CD14-positive monocyte (primary cell): ENCODE measurements around the gene RPL12. TPM values are rescaled to one million over a fixed set of nuclear protein-coding genes. Genes with fewer than 3 reads are reported as not detected.

Source experiments
- DNase-seq, 3 donors: peaks; one replicate each; pipeline ENCODE4 v3.0.0-alpha.2; 2011 to 2022
- H2AFZ ChIP-seq: 2 replicates; pipeline ENCODE4 v1.6.0; 2012; ENCODE audit warnings: mild to moderate bottlenecking, low read depth, low read length, inconsistent platforms; ENCODE audit not compliant: insufficient read depth, poor library complexity, severe bottlenecking
- H3K27ac ChIP-seq, 2 donors: 1 replicate in 1 of 2; 2 replicates in 1 of 2; pipeline ENCODE4 v1.5.1; 2012 to 2013; ENCODE audit warnings: low read length in 2 of 2, control low read depth in 1 of 2, inconsistent platforms in 1 of 2, low read depth in 1 of 2, mild to moderate bottlenecking in 1 of 2
- H3K27me3 ChIP-seq, 2 donors: one replicate each; pipeline versions ENCODE4 v1.6.0 to v1.6.1; 2011 to 2013; ENCODE audit warnings: low read length in 2 of 2; ENCODE audit not compliant: control insufficient read depth in 2 of 2, insufficient read depth in 2 of 2
- H3K36me3 ChIP-seq, 2 donors: replicated peaks in 1 of 2; 1 replicate in 1 of 2; 2 replicates in 1 of 2; pipeline versions ENCODE4 v1.5.1 to v1.6.1; 2012 to 2013; ENCODE audit warnings: low read length in 2 of 2, control low read depth in 1 of 2, inconsistent platforms in 1 of 2, mild to moderate bottlenecking in 1 of 2; ENCODE audit not compliant: insufficient read depth in 2 of 2, control insufficient read depth in 1 of 2
- H3K4me1 ChIP-seq, 2 donors: 1 replicate in 1 of 2; 2 replicates in 1 of 2; pipeline versions ENCODE4 v1.5.1 to v1.6.1; 2012 to 2013; ENCODE audit warnings: low read length in 2 of 2, control low read depth in 1 of 2, inconsistent platforms in 1 of 2, mild to moderate bottlenecking in 1 of 2, moderate library complexity in 1 of 2; ENCODE audit not compliant: insufficient read depth in 2 of 2, control insufficient read depth in 1 of 2
- H3K4me2 ChIP-seq: replicated peaks from 2 replicates; pipeline ENCODE3; 2012; ENCODE audit warnings: low read length, moderate library complexity, mild to moderate bottlenecking; ENCODE audit not compliant: poor library complexity, severe bottlenecking; ENCODE audit errors: extremely low read depth
- H3K4me3 ChIP-seq, 3 experiments: fragments of 200-600 bp in 1 of 3; sonication (generic) in 1 of 3; replicated peaks in 1 of 3; 1 replicate in 2 of 3; 2 replicates in 1 of 3; pipeline ENCODE4 v1.5.1; 2011 to 2013; ENCODE audit warnings: low read length in 3 of 3, mild to moderate bottlenecking in 3 of 3, control low read depth in 2 of 3, low read depth in 2 of 3, inconsistent platforms in 1 of 3, moderate library complexity in 1 of 3
- H3K79me2 ChIP-seq: 2 replicates; pipeline ENCODE4 v1.6.0; 2012; ENCODE audit warnings: mild to moderate bottlenecking, control low read depth, inconsistent platforms, low read length, moderate library complexity; ENCODE audit not compliant: insufficient read depth
- H3K9ac ChIP-seq: 2 replicates; pipeline ENCODE4 v1.6.0; 2017; ENCODE audit warnings: low read length, mild to moderate bottlenecking; ENCODE audit not compliant: insufficient read depth, poor library complexity, severe bottlenecking
- H3K9me3 ChIP-seq, 2 donors: replicated peaks in 1 of 2; 1 replicate in 1 of 2; 2 replicates in 1 of 2; pipeline versions ENCODE4 v1.5.1 to v1.6.1; 2012 to 2013; ENCODE audit warnings: low read length in 2 of 2, control low read depth in 1 of 2; ENCODE audit not compliant: control insufficient read depth in 1 of 2, insufficient read depth in 1 of 2
- H4K20me1 ChIP-seq: 2 replicates; pipeline ENCODE4 v1.6.0; 2012; ENCODE audit warnings: mild to moderate bottlenecking, low read length, control low read depth, moderate library complexity; ENCODE audit not compliant: insufficient read depth
- H3K27ac Mint-ChIP-seq, 7 donors: one replicate each; pipeline ENCODE4 v1.8.0; 2020; ENCODE audit warnings: mild to moderate bottlenecking in 7 of 7, mixed read lengths in 7 of 7, moderate library complexity in 6 of 7, inconsistent platforms in 2 of 7
- H3K27me3 Mint-ChIP-seq, 3 donors: one replicate each; pipeline ENCODE4 v1.8.0; 2021 to 2022; ENCODE audit warnings: low read depth in 3 of 3, mild to moderate bottlenecking in 3 of 3, mixed read lengths in 3 of 3, moderate library complexity in 3 of 3, inconsistent platforms in 1 of 3
- H3K36me3 Mint-ChIP-seq, 2 donors: one replicate each; pipeline ENCODE4 v1.8.0; 2020; ENCODE audit warnings: mixed read lengths in 2 of 2, inconsistent platforms in 1 of 2, mild to moderate bottlenecking in 1 of 2
- H3K4me1 Mint-ChIP-seq: one replicate; pipeline ENCODE4 v1.8.0; 2020; ENCODE audit warnings: mild to moderate bottlenecking, mixed read lengths
- H3K4me3 Mint-ChIP-seq, 2 donors: one replicate each; pipeline ENCODE4 v1.8.0; 2020; ENCODE audit warnings: mild to moderate bottlenecking in 2 of 2, mixed read lengths in 2 of 2, moderate library complexity in 1 of 2
- H3K9me3 Mint-ChIP-seq, 7 donors: one replicate each; pipeline ENCODE4 v1.8.0; 2020 to 2022; ENCODE audit warnings: mixed read lengths in 7 of 7, mild to moderate bottlenecking in 6 of 7, moderate library complexity in 6 of 7, inconsistent platforms in 2 of 7
- WGBS: methylation state at CpG from one replicate; pipeline ENCODE4 v1.1.5; 2013; ENCODE audit warnings: missing lambda C conversion rate; ENCODE audit not compliant: insufficient coverage; 5-methylcytosine and 5-hydroxymethylcytosine counted together
- intact Hi-C, 2 donors: fragments of 100-400 bp; cut with micrococcal nuclease; formaldehyde crosslinking; loops; one replicate each; pipeline versions ENCODE4 v1.15.0 to v1.15.1; 2023
- polyA plus RNA-seq, 3 donors: library from polyadenylated mRNA; depleted of rRNA in 1 of 3; unstranded in 2 of 3; stranded (reverse) in 1 of 3; fragments of 300-500 nt in 2 of 3; fragments of >200 nt in 1 of 3; fragmentation: Illumina TruSeq in 2 of 3; gene quantifications; 1 replicate in 2 of 3; 2 replicates in 1 of 3; pipeline ENCODE4 v1.2.3, GENCODE V29; 2012 to 2021
- TF ChIP-seq, protein P1 (sequence below): fragments of 200-600 bp; IDR thresholded peaks from one replicate; pipeline ENCODE4 v1.8.0; 2022; ENCODE audit warnings: antibody characterized with exemption, mild to moderate bottlenecking

The RPL12 gene
- polyA plus RNA-seq, 3 donors = 417 to 1,509 (median 490) TPM

DNA sequence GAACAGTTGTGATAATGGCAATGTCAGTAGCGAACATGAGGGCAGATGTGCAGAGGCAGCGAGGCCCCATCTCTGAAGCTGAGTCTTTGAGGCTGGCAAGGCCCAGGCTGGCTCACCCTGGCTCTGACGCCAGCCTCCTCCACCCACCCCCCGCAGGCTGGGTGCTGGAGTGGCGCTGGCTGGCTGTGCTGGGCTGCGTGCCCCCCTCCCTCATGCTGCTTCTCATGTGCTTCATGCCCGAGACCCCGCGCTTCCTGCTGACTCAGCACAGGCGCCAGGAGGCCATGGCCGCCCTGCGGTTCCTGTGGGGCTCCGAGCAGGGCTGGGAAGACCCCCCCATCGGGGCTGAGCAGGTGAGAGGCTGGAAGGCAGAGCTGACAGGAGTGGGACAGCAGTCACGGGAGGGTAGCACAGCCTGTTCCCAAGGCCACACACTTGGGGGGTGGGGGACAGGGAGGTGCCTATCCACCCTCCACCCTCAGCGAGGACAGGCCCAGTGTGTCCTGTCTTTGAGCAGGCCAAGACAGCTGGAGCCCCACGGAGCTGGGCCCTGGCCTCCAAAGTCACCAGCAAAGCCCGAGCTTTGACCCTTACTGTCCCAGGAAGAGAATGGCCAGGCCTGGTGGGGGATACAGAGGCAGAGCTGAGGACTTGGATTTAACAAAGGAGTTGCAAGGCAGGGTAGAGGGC lies 48.7 kb downstream of the RPL12 start:
- Histone ChIP-seq H3K27ac (no peak overlapping the region), H3K9me3 (no peaks in the 10 kb centered on the region), H3K4me1 (peaks cover 11 to 12% of the 10 kb centered on the region in 2 donors), H3K9ac (no peak overlapping the region), H3K79me2 (no peaks in the 10 kb centered on the region), H3K4me2 (no peak overlapping the region), H4K20me1 (peaks cover 5% of the 10 kb centered on the region), H3K36me3 (peaks cover 0 to 4% of the 10 kb centered on the region in 2 donors), H2AFZ (no peak overlapping the region), H3K27me3 (peaks cover 0 to 7% of the 10 kb centered on the region in 2 donors), H3K4me3 (no peak overlapping the region)
- H3K36me3 Mint-ChIP-seq = peaks cover 7 to 9% of the 10 kb centered on the region in 2 donors
- TF ChIP-seq, protein P1, sequence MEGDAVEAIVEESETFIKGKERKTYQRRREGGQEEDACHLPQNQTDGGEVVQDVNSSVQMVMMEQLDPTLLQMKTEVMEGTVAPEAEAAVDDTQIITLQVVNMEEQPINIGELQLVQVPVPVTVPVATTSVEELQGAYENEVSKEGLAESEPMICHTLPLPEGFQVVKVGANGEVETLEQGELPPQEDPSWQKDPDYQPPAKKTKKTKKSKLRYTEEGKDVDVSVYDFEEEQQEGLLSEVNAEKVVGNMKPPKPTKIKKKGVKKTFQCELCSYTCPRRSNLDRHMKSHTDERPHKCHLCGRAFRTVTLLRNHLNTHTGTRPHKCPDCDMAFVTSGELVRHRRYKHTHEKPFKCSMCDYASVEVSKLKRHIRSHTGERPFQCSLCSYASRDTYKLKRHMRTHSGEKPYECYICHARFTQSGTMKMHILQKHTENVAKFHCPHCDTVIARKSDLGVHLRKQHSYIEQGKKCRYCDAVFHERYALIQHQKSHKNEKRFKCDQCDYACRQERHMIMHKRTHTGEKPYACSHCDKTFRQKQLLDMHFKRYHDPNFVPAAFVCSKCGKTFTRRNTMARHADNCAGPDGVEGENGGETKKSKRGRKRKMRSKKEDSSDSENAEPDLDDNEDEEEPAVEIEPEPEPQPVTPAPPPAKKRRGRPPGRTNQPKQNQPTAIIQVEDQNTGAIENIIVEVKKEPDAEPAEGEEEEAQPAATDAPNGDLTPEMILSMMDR = no peak
- peaks cover 7% of the 10 kb centered on the region for H3K4me1 Mint-ChIP-seq
- peaks cover 0 to 3% (median 0%) of the 10 kb centered on the region in 7 donors for H3K9me3 Mint-ChIP-seq
- peaks cover 8 to 17% (median 9%) of the 10 kb centered on the region in 3 donors for H3K27me3 Mint-ChIP-seq
- H3K4me3 Mint-ChIP-seq = no peak overlapping the region
- WGBS = 67% methylated on average over 9 of the region's 18 CpGs
- H3K27ac Mint-ChIP-seq = no peak overlapping the region
- DNase-seq = no peak
- intact Hi-C loops = no loop called here

DNA sequence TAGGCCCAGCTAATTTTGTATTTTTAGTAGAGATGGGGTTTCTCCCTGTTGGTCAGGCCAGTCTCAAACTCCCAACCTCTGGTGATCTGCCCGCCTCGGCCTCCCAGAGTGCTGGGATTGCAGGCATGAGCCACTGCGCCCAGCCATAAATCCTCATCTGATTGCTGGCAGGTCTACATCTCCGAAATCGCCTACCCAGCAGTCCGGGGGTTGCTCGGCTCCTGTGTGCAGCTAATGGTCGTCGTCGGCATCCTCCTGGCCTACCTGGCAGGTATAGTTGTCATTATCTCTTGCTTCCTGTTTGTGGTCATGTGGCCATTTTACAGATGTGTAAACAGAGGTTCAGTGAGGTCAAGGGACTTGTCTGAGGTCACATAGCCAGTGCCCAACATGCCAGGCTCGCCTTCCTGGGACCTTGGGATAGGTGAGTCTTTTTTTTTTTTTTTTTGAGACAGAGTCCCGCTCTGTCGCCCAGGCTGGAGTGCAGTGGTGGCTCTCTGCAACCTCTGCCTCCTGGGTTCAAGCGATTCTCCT lies 51.4 kb downstream of the RPL12 start:
- Histone ChIP-seq H4K20me1 (peaks cover 5% of the 10 kb centered on the region), H3K27ac (no peak overlapping the region), H2AFZ (no peak overlapping the region), H3K4me2 (no peak overlapping the region), H3K4me1 (peaks cover 19 to 27% of the 10 kb centered on the region in 2 donors), H3K27me3 (peaks cover 0 to 7% of the 10 kb centered on the region in 2 donors), H3K79me2 (no peaks in the 10 kb centered on the region), H3K4me3 (no peak overlapping the region), H3K36me3 (peaks cover 0 to 2% of the 10 kb centered on the region in 2 donors), H3K9ac (no peak overlapping the region), H3K9me3 (no peaks in the 10 kb centered on the region)
- Mint-ChIP-seq H3K4me1 (peaks cover 15% of the 10 kb centered on the region), H3K4me3 (no peak overlapping the region), H3K27ac (no peak overlapping the region), H3K9me3 (peaks cover 0 to 3% (median 0%) of the 10 kb centered on the region in 7 donors), H3K27me3 (peaks cover 12 to 27% (median 15%) of the 10 kb centered on the region in 3 donors), H3K36me3 (peaks cover 0 to 3% of the 10 kb centered on the region in 2 donors)
- 98% methylated on average over 12 of the region's 14 CpGs for WGBS
- intact Hi-C loops = loop anchor here (5.0 kb wide), 1 partner anchor 178 kb away; no protein-coding TSS in a partner anchor
- TF ChIP-seq, protein P1 = no peak
- no peak for DNase-seq
